Panc1 (cell line): ENCODE results near the gene KCNMB1. TPM values are rescaled to one million over a fixed set of nuclear protein-coding genes. Genes with fewer than 3 reads are reported as not detected.

ENCODE experiments used
- ATAC-seq: fragments of 200-7000 bp; cut with Tn5 transposase; 2 replicates; pipeline ENCODE4 v1.9.1; 2020; ENCODE audit warnings: mild to moderate bottlenecking, moderate library complexity
- BruUV-seq: library from RNA; stranded (reverse); fragments of 400-500 nt; replicated peaks from 2 replicates; lab custom pipeline; 2021; lab: Mats Ljungman, UMichigan
- CTCF ChIA-PET: fragments of 300-600 bp; sonication (Branson Sonifier 250); formaldehyde crosslinking; loops from one replicate; lab custom pipeline; 2022; ENCODE audit warnings: antibody characterized with exemption; lab: Charles Lee
- POLR2A ChIA-PET: fragments of 300-600 bp; sonication (Branson Sonifier 250); formaldehyde crosslinking; loops from one replicate; lab custom pipeline; 2022; ENCODE audit warnings: antibody characterized with exemption; lab: Charles Lee
- DNase-seq: peaks from one replicate; pipeline ENCODE4 v3.0.0-alpha.2; 2010; ENCODE audit warnings: low read depth, low spot score
- H3K27ac ChIP-seq: 2 replicates; pipeline ENCODE4 v1.5.1; 2011; ENCODE audit warnings: mild to moderate bottlenecking, low read length, inconsistent platforms
- H3K27me3 ChIP-seq: fragments of 200-500 bp; sonication (Bioruptor generic); 2 replicates; pipeline ENCODE4 v1.6.0; 2014; ENCODE audit warnings: low read length, inconsistent platforms; ENCODE audit not compliant: control insufficient read depth, insufficient read depth
- H3K36me3 ChIP-seq: fragments of 200-500 bp; sonication (Bioruptor generic); 2 replicates; pipeline ENCODE4 v1.5.1; 2014; ENCODE audit warnings: inconsistent platforms, mild to moderate bottlenecking, low read length, moderate library complexity; ENCODE audit not compliant: control insufficient read depth, insufficient read depth
- H3K4me1 ChIP-seq: 2 replicates; pipeline ENCODE4 v1.5.1; 2011; ENCODE audit warnings: inconsistent platforms, mild to moderate bottlenecking, low read length, moderate library complexity; ENCODE audit not compliant: control insufficient read depth, insufficient read depth
- H3K4me3 ChIP-seq, 2 experiments: 2 replicates each; pipeline ENCODE4 v1.5.1; 2011 to 2012; ENCODE audit warnings: low read depth in 2 of 2, low read length in 2 of 2, mild to moderate bottlenecking in 2 of 2, inconsistent platforms in 1 of 2, moderate library complexity in 1 of 2
- H3K9me3 ChIP-seq: fragments of 200-500 bp; sonication (Bioruptor generic); 2 replicates; pipeline ENCODE4 v1.5.1; 2014; ENCODE audit warnings: low read depth, mild to moderate bottlenecking, inconsistent platforms, low read length, moderate library complexity; ENCODE audit not compliant: control insufficient read depth, insufficient read depth
- POLR2AphosphoS5 ChIP-seq: IDR thresholded peaks from 2 replicates; pipeline ENCODE4 v1.6.1; 2012; ENCODE audit warnings: mild to moderate bottlenecking, low read depth, low read length, moderate library complexity
- SIN3A ChIP-seq: IDR thresholded peaks from 2 replicates; pipeline ENCODE4 v1.6.1; 2012; ENCODE audit warnings: low read depth, mild to moderate bottlenecking, low read length, moderate library complexity, borderline replicate concordance; ENCODE audit not compliant: insufficient read depth
- TCF7L2 ChIP-seq: IDR thresholded peaks from 2 replicates; pipeline ENCODE4 v1.6.1; 2011; ENCODE audit warnings: mild to moderate bottlenecking, low read depth, low read length, inconsistent platforms
- in situ Hi-C: cut with HindIII; loops from 2 replicates; pipeline ENCODE4 v1.10.0; 2016; ENCODE audit warnings: low sequenced_read_pairs, low pct_unique_long_range_greater_than_20kb
- intact Hi-C: fragments of 100-400 bp; cut with micrococcal nuclease; formaldehyde crosslinking; loops from one replicate; pipeline ENCODE4 v1.10.0; 2022; ENCODE audit not compliant: unreplicated experiment
- total RNA-seq: library from RNA; stranded (reverse); gene quantifications from one replicate; pipeline ENCODE4 v1.2.1, GENCODE V29; 2021; ENCODE audit not compliant: unreplicated experiment
- TF ChIP-seq, protein P1 (sequence below): fragments of 450-650 bp; IDR thresholded peaks from 2 replicates; pipeline ENCODE4 v1.5.1; 2017; ENCODE audit warnings: mild to moderate bottlenecking
- TF ChIP-seq, protein P2 (sequence below), 2 experiments: IDR thresholded peaks; 2 replicates each; pipeline ENCODE4 v1.6.1; 2011 to 2012; ENCODE audit warnings: low read depth in 2 of 2, control low read depth in 1 of 2, low read length in 1 of 2, mild to moderate bottlenecking in 1 of 2, moderate library complexity in 1 of 2; ENCODE audit not compliant: insufficient read depth in 1 of 2

The KCNMB1 gene
- total RNA-seq, 1 experiment from 2014 or later: not detected

DNA sequence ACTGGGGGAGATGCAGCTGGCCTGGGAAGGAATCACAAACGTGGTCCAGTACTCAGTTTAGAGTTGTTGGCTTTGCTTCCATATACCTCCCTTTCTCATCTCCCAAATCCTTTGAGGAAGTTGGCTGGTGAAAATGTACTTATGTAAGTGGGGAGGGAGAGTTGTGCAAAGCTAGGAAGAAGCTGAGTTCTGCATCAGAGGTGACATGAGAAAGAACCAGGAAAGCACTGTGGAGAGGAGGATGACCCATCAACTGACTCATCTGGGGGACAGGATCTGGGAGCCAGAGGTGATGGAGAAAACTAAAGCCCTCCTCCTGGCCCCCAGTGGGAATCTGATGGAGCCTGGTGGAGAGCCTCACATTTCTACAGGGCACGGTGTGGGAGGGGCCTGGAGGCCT, 16.2 kb downstream of the KCNMB1 start:
- CTCF ChIA-PET: no interaction called here
- Histone ChIP-seq H3K27me3 (peaks cover 5% of the 10 kb centered on the region), H3K4me3 (no peak overlapping the region), H3K27ac (no peak overlapping the region), H3K9me3 (no peaks in the 10 kb centered on the region), H3K36me3 (no peaks in the 10 kb centered on the region), H3K4me1 (no peaks in the 10 kb centered on the region)
- POLR2A ChIA-PET: no interaction called here
- BruUV-seq: no TSS peak
- ATAC-seq (no peak), DNase-seq (no peak)
- in situ Hi-C loops (no loop called here), intact Hi-C loops (no loop called here)
- TF ChIP-seq TCF7L2 (no peak), POLR2AphosphoS5 (no peak)
- TF ChIP-seq, protein P1, sequence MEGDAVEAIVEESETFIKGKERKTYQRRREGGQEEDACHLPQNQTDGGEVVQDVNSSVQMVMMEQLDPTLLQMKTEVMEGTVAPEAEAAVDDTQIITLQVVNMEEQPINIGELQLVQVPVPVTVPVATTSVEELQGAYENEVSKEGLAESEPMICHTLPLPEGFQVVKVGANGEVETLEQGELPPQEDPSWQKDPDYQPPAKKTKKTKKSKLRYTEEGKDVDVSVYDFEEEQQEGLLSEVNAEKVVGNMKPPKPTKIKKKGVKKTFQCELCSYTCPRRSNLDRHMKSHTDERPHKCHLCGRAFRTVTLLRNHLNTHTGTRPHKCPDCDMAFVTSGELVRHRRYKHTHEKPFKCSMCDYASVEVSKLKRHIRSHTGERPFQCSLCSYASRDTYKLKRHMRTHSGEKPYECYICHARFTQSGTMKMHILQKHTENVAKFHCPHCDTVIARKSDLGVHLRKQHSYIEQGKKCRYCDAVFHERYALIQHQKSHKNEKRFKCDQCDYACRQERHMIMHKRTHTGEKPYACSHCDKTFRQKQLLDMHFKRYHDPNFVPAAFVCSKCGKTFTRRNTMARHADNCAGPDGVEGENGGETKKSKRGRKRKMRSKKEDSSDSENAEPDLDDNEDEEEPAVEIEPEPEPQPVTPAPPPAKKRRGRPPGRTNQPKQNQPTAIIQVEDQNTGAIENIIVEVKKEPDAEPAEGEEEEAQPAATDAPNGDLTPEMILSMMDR: no peak

DNA sequence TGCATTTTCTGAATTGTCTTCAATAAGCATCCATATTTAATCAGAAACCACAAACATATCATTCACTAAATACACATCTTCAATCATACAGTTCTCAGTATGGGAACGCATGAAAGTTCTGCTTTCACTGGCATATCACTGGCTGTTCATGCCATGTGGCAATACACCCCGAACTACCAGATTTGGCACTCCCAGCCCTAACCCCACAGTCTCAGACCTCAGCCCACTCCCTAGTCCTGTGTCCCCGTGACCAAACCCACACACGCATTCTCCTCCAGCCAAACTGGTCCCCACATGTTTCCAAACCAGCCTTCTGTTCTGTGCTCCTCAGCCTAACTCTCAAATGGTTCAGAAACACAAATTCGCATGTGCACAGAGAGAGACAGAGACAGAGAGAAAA, 20.6 kb downstream of the KCNMB1 start:
- ATAC-seq: no peak
- BruUV-seq: no TSS peak
- ChIA-PET CTCF (no interaction called here), POLR2A (no interaction called here)
- Histone ChIP-seq H3K36me3 (no peaks in the 10 kb centered on the region), H3K4me3 (no peak overlapping the region), H3K4me1 (no peaks in the 10 kb centered on the region), H3K27ac (no peak overlapping the region), H3K27me3 (peaks cover 8% of the 10 kb centered on the region), H3K9me3 (no peaks in the 10 kb centered on the region)
- no peak for DNase-seq
- in situ Hi-C loops (no loop called here), intact Hi-C loops (no loop called here)
- TF ChIP-seq POLR2AphosphoS5: no peak

DNA sequence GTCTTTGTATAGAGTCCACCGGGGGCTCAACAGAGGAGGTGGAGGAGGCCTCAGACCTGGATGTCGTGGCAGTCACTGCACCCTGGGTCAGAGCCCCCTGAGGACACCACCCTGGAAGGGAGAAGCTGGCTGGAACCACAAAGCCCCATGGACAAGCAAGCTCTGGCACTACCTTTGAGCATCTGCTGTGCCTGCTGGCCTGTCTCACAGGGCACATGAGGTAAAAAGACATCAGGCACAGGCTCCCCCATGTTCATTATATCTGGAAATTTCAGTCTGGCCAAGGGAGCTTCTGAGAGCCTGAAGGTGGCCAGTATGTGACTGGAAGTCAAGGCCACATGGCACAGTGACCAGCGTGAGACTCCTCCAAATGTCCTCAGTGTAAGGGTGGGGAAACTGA, 22.9 kb downstream of the KCNMB1 start:
- CTCF ChIA-PET: no interaction called here
- no peak for DNase-seq
- no peak overlapping the region for H3K4me3 ChIP-seq
- POLR2A ChIA-PET: no interaction called here
- BruUV-seq: no TSS peak
- in situ Hi-C loops (no loop called here), intact Hi-C loops (no loop called here)
- peaks cover 6% of the 10 kb centered on the region for H3K27me3 ChIP-seq
- H3K27ac ChIP-seq: no peak overlapping the region
- ATAC-seq: no peak
- no peaks in the 10 kb centered on the region for H3K36me3 ChIP-seq
- no peaks in the 10 kb centered on the region for H3K4me1 ChIP-seq
- no peaks in the 10 kb centered on the region for H3K9me3 ChIP-seq
- TF ChIP-seq POLR2AphosphoS5 (no peak), SIN3A (no peak), TCF7L2 (no peak)
- TF ChIP-seq, protein P1: no peak
- TF ChIP-seq, protein P2, sequence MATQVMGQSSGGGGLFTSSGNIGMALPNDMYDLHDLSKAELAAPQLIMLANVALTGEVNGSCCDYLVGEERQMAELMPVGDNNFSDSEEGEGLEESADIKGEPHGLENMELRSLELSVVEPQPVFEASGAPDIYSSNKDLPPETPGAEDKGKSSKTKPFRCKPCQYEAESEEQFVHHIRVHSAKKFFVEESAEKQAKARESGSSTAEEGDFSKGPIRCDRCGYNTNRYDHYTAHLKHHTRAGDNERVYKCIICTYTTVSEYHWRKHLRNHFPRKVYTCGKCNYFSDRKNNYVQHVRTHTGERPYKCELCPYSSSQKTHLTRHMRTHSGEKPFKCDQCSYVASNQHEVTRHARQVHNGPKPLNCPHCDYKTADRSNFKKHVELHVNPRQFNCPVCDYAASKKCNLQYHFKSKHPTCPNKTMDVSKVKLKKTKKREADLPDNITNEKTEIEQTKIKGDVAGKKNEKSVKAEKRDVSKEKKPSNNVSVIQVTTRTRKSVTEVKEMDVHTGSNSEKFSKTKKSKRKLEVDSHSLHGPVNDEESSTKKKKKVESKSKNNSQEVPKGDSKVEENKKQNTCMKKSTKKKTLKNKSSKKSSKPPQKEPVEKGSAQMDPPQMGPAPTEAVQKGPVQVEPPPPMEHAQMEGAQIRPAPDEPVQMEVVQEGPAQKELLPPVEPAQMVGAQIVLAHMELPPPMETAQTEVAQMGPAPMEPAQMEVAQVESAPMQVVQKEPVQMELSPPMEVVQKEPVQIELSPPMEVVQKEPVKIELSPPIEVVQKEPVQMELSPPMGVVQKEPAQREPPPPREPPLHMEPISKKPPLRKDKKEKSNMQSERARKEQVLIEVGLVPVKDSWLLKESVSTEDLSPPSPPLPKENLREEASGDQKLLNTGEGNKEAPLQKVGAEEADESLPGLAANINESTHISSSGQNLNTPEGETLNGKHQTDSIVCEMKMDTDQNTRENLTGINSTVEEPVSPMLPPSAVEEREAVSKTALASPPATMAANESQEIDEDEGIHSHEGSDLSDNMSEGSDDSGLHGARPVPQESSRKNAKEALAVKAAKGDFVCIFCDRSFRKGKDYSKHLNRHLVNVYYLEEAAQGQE (IDR thresholded peaks at IDR 0.05; ENCODE audit: insufficient read depth in 1 of 2, low read depth in 2 of 2, low read length in 1 of 2): no peak
